GM12878 (cell line): ENCODE measurements around the gene ELAC1. TPM values are rescaled to one million over a fixed set of nuclear protein-coding genes. Genes with fewer than 3 reads are reported as not detected.

Experiments used
- ATAC-seq: fragments of 200-7000 bp; cut with Tn5 transposase; 3 replicates; pipeline ENCODE4 v1.9.1; 2020; ENCODE audit warnings: mild to moderate bottlenecking, moderate library complexity
- BruUV-seq: library from RNA; stranded (reverse); fragments of 400-500 nt; replicated peaks from 2 replicates; lab custom pipeline; 2021; lab: Mats Ljungman, UMichigan
- CTCF ChIA-PET: fragments of 300-600 bp; sonication (Branson Sonifier 250); formaldehyde crosslinking; extraction: SDS; loops from one replicate; lab custom pipeline; 2021; ENCODE audit warnings: inconsistent platforms; lab: Yijun Ruan, JAX
- POLR2A ChIA-PET: fragments of 350-600 bp; formaldehyde crosslinking; extraction: SDS; loops from one replicate; lab custom pipeline; 2021; ENCODE audit warnings: inconsistent platforms; lab: Charles Lee
- RAD21 ChIA-PET: fragments of 300-600 bp; sonication (Branson Sonifier 250); formaldehyde crosslinking; loops from one replicate; lab custom pipeline; 2023; ENCODE audit warnings: antibody characterized with exemption; ENCODE audit not compliant: unreplicated experiment; lab: Charles Lee
- SMC1A ChIA-PET: fragments of 300-600 bp; sonication (Branson Sonifier 250); formaldehyde crosslinking; loops from one replicate; lab custom pipeline; 2023; ENCODE audit not compliant: unreplicated experiment, uncharacterized antibody; lab: Charles Lee
- DNase-seq: peaks from one replicate; pipeline ENCODE4 v3.0.0-alpha.2; 2011; ENCODE audit warnings: low read depth, low spot score
- FAIRE-seq: peaks from 3 replicates; lab custom pipeline; 2011; peaks lifted over from hg19 to GRCh38; lab: Jason Lieb, UNC
- H2AFZ ChIP-seq: 2 replicates; pipeline ENCODE4 v1.6.0; 2011; ENCODE audit warnings: low read depth, low read length, control low read depth; ENCODE audit not compliant: control insufficient read depth
- H3K27ac ChIP-seq: 2 replicates; pipeline ENCODE4 v1.5.1; 2011; ENCODE audit warnings: control low read depth; ENCODE audit not compliant: control insufficient read depth, insufficient read depth
- H3K27me3 ChIP-seq, 2 experiments: replicated peaks in 1 of 2; 2 replicates each; pipeline versions ENCODE4 v1.6.0 to v1.6.1; 2011; ENCODE audit warnings: low read length in 1 of 2; ENCODE audit not compliant: control insufficient read depth in 2 of 2, insufficient read depth in 2 of 2
- H3K36me3 ChIP-seq, 2 experiments: 2 replicates each; pipeline ENCODE4 v1.5.1; 2011; ENCODE audit warnings: low read length in 1 of 2; ENCODE audit not compliant: control insufficient read depth in 2 of 2, insufficient read depth in 2 of 2
- H3K4me1 ChIP-seq: 2 replicates; pipeline ENCODE4 v1.6.1; 2011; ENCODE audit warnings: mild to moderate bottlenecking, low read length, moderate library complexity, mixed read lengths; ENCODE audit not compliant: control insufficient read depth, insufficient read depth
- H3K4me2 ChIP-seq: 2 replicates; pipeline ENCODE4 v1.6.0; 2011; ENCODE audit warnings: control low read depth; ENCODE audit not compliant: control insufficient read depth, insufficient read depth
- H3K4me3 ChIP-seq: fragments of 200-600 bp; sonication (generic); 2 replicates; pipeline ENCODE4 v1.5.1; 2016
- H3K79me2 ChIP-seq: 2 replicates; pipeline ENCODE4 v1.6.0; 2011; ENCODE audit warnings: low read length; ENCODE audit not compliant: control insufficient read depth, insufficient read depth
- H3K9ac ChIP-seq: 2 replicates; pipeline ENCODE4 v1.8.0; 2011; ENCODE audit warnings: low read length, control low read depth, mixed read lengths; ENCODE audit not compliant: control insufficient read depth, insufficient read depth
- H3K9me3 ChIP-seq: replicated peaks from 3 replicates; pipeline ENCODE4 v1.5.1; 2011; ENCODE audit warnings: mild to moderate bottlenecking, low read length; ENCODE audit not compliant: control insufficient read depth, insufficient read depth
- H4K20me1 ChIP-seq: 2 replicates; pipeline ENCODE4 v1.6.0; 2011; ENCODE audit not compliant: control insufficient read depth, insufficient read depth
- BACH1 ChIP-seq: fragments of 450-650 bp; IDR thresholded peaks from 2 replicates; pipeline ENCODE4 v1.6.1; 2017; ENCODE audit warnings: mild to moderate bottlenecking, borderline replicate concordance
- CBFB ChIP-seq: IDR thresholded peaks from 2 replicates; pipeline ENCODE4 v1.6.1; 2016; ENCODE audit warnings: antibody characterized with exemption, low read depth
- CHD4 ChIP-seq: fragments of 200-600 bp; sonication (generic); IDR thresholded peaks from 2 replicates; pipeline ENCODE4 v1.6.1; 2016; ENCODE audit warnings: mild to moderate bottlenecking
- EP300 ChIP-seq, 2 experiments: fragments of 150-350 bp in 1 of 2; IDR thresholded peaks; 2 replicates each; pipeline ENCODE4 v1.6.1; 2011 to 2012; ENCODE audit warnings: low read depth in 2 of 2, low read length in 2 of 2, borderline replicate concordance in 1 of 2, improper control_type of control experiment in 1 of 2, inconsistent platforms in 1 of 2; ENCODE audit not compliant: control insufficient read depth in 1 of 2
- HDGF ChIP-seq: fragments of 450-650 bp; IDR thresholded peaks from 2 replicates; pipeline ENCODE4 v1.6.1; 2016; ENCODE audit warnings: antibody characterized with exemption
- MEF2B ChIP-seq: fragments of 450-650 bp; IDR thresholded peaks from 2 replicates; pipeline ENCODE4 v1.6.1; 2018; ENCODE audit warnings: mild to moderate bottlenecking, moderate library complexity; ENCODE audit not compliant: partially characterized antibody, poor library complexity, severe bottlenecking
- NR2C1 ChIP-seq: fragments of 450-650 bp; IDR thresholded peaks from 2 replicates; pipeline ENCODE4 v1.6.1; 2017; ENCODE audit warnings: antibody characterized with exemption, mild to moderate bottlenecking, moderate library complexity
- SIN3A ChIP-seq: IDR thresholded peaks from 2 replicates; pipeline ENCODE4 v1.6.1; 2012; ENCODE audit warnings: low read depth, low read length, improper control_type of control experiment
- SMAD5 ChIP-seq: IDR thresholded peaks from 2 replicates; pipeline ENCODE4 v1.6.1; 2016; ENCODE audit warnings: antibody characterized with exemption, low read depth
- SPI1 ChIP-seq: IDR thresholded peaks from 2 replicates; pipeline ENCODE4 v1.6.1; 2011; ENCODE audit warnings: low read depth, mild to moderate bottlenecking, low read length, moderate library complexity, borderline replicate concordance; ENCODE audit not compliant: insufficient read depth
- SREBF1 ChIP-seq: IDR thresholded peaks from 2 replicates; pipeline ENCODE4 v1.6.1; 2012; ENCODE audit warnings: mild to moderate bottlenecking, low read length
- WRNIP1 ChIP-seq: IDR thresholded peaks from 2 replicates; pipeline ENCODE4 v1.6.1; 2011; ENCODE audit warnings: low read depth, low read length, improper control_type of control experiment, borderline replicate concordance
- WGBS: methylation state at CpG from one replicate; pipeline ENCODE4 v1.1.6; 2016; ENCODE audit warnings: low lambda C conversion rate; ENCODE audit not compliant: insufficient replicate concordance, insufficient coverage; ENCODE audit errors: missing lambda C conversion rate; 5-methylcytosine and 5-hydroxymethylcytosine counted together
- in situ Hi-C: fragments of 300-500 bp; cut with MboI; formaldehyde crosslinking; loops from 9 replicates; pipeline ENCODE4 v1.14.3; 2018; ENCODE audit warnings: mixed read lengths
- intact Hi-C: fragments of 100-400 bp; cut with micrococcal nuclease; formaldehyde crosslinking; loops from one replicate; pipeline ENCODE4 v1.14.2; 2022; ENCODE audit not compliant: unreplicated experiment
- polyA plus RNA-seq, 11 experiments: library from polyadenylated mRNA; depleted of rRNA in 4 of 11; unstranded in 6 of 11; stranded (reverse) in 5 of 11; fragments of >200 nt; fragmentation: Nextera tagmentation in 4 of 11; fragmentation: Illumina TruSeq in 1 of 11; extraction: Ambion mirVana in 4 of 11; extraction: Trizol in 1 of 11; gene quantifications; 1 replicate in 1 of 11; 2 replicates in 10 of 11; pipeline versions ENCODE4 v1.2.1 to v1.2.3, GENCODE V29; 2011 to 2016; ENCODE audit warnings: inconsistent platforms in 2 of 11, missing spikeins in 2 of 11, low read depth in 1 of 11
- total RNA-seq, 4 experiments: library from RNA; depleted of rRNA in 3 of 4; stranded (reverse); fragments of >200 nt in 3 of 4; fragmentation: Illumina TruSeq in 1 of 4; extraction: Trizol in 1 of 4; gene quantifications; 2 replicates each; pipeline versions ENCODE4 v1.2.1 to v1.2.3, GENCODE V29; 2013 to 2021
- TF ChIP-seq, protein P1 (sequence below): IDR thresholded peaks from 2 replicates; pipeline ENCODE4 v1.6.1; 2012; ENCODE audit warnings: mild to moderate bottlenecking, low read depth, low read length
- TF ChIP-seq, protein P2 (sequence below): IDR thresholded peaks from 2 replicates; pipeline ENCODE4 v1.6.1; 2012; ENCODE audit warnings: low read length, inconsistent platforms
- TF ChIP-seq, protein P3 (sequence below): fragments of 450-650 bp; IDR thresholded peaks from 2 replicates; pipeline ENCODE4 v1.6.1; 2017; ENCODE audit warnings: antibody characterized with exemption, mild to moderate bottlenecking, moderate library complexity
- TF ChIP-seq, protein P4 (sequence below): IDR thresholded peaks from 2 replicates; pipeline ENCODE4 v1.6.1; 2011; ENCODE audit warnings: low read depth, mild to moderate bottlenecking, low read length, moderate library complexity, borderline replicate concordance; ENCODE audit errors: extremely low read depth

ELAC1 gene
- total and polyA plus RNA-seq, 10 of the 15 experiments (the other 5 are each of a cell fraction or from before 2014, with no cell fraction given): 4.9 to 23.0 (median 9.8) TPM

DNA sequence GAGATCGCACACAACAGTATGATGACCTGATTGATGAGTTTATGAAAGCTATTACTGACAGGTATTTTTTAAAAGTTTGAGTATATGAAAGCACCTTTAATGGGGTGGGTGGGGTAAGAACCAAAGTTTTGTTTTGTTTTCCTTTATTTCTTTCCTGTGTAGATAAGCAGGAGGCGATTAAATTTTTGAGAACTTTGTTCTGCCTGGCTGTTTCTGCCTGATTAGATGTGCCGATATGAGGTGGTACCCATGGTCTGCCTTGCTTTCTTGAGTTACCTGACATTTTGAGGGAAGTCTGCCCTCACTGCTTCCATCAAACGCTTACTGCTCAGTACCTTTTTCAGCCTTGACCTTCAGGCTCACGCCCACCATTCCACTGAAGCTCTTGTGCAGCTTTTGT lies 49.7 kb upstream of the ELAC1 start:
- Histone ChIP-seq H3K36me3 (peaks cover 0 to 24% of the 10 kb centered on the region in 2 experiments; a peak in 2 of 4 replicates), H2AFZ (no peak overlapping the region), H3K9me3 (no peaks in the 10 kb centered on the region), H4K20me1 (no peaks in the 10 kb centered on the region), H3K4me1 (no peaks in the 10 kb centered on the region), H3K4me3 (no peak overlapping the region), H3K79me2 (no peaks in the 10 kb centered on the region), H3K4me2 (no peak overlapping the region), H3K27ac (no peak overlapping the region), H3K27me3 (no peaks in the 10 kb centered on the region), H3K9ac (no peak overlapping the region)
- BruUV-seq: no TSS peak
- SMC1A ChIA-PET: no interaction called here
- POLR2A ChIA-PET: no interaction called here
- RAD21 ChIA-PET: no interaction called here
- intact Hi-C loops: no loop called here
- CTCF ChIA-PET: no interaction called here
- DNase-seq (no peak), FAIRE-seq (no peak), ATAC-seq (no peak)
- over 99% methylated on average over 5 of the region's 5 CpGs for WGBS
- in situ Hi-C loops: no loop called here
- TF ChIP-seq MEF2B (no peak), BACH1 (no peak), NR2C1 (no peak), WRNIP1 (no peak), SPI1 (no peak), SREBF1 (no peak), CHD4 (no peak), CBFB (no peak), SIN3A (no peak), SMAD5 (no peak), HDGF (no peak), EP300 (IDR thresholded peaks at IDR 0.05; ENCODE audit: borderline replicate concordance in 1 of 2, control insufficient read depth in 1 of 2, low read depth in 2 of 2, low read length in 2 of 2) (no peak)
- TF ChIP-seq, protein P1, sequence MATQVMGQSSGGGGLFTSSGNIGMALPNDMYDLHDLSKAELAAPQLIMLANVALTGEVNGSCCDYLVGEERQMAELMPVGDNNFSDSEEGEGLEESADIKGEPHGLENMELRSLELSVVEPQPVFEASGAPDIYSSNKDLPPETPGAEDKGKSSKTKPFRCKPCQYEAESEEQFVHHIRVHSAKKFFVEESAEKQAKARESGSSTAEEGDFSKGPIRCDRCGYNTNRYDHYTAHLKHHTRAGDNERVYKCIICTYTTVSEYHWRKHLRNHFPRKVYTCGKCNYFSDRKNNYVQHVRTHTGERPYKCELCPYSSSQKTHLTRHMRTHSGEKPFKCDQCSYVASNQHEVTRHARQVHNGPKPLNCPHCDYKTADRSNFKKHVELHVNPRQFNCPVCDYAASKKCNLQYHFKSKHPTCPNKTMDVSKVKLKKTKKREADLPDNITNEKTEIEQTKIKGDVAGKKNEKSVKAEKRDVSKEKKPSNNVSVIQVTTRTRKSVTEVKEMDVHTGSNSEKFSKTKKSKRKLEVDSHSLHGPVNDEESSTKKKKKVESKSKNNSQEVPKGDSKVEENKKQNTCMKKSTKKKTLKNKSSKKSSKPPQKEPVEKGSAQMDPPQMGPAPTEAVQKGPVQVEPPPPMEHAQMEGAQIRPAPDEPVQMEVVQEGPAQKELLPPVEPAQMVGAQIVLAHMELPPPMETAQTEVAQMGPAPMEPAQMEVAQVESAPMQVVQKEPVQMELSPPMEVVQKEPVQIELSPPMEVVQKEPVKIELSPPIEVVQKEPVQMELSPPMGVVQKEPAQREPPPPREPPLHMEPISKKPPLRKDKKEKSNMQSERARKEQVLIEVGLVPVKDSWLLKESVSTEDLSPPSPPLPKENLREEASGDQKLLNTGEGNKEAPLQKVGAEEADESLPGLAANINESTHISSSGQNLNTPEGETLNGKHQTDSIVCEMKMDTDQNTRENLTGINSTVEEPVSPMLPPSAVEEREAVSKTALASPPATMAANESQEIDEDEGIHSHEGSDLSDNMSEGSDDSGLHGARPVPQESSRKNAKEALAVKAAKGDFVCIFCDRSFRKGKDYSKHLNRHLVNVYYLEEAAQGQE: no peak
- TF ChIP-seq, protein P2, sequence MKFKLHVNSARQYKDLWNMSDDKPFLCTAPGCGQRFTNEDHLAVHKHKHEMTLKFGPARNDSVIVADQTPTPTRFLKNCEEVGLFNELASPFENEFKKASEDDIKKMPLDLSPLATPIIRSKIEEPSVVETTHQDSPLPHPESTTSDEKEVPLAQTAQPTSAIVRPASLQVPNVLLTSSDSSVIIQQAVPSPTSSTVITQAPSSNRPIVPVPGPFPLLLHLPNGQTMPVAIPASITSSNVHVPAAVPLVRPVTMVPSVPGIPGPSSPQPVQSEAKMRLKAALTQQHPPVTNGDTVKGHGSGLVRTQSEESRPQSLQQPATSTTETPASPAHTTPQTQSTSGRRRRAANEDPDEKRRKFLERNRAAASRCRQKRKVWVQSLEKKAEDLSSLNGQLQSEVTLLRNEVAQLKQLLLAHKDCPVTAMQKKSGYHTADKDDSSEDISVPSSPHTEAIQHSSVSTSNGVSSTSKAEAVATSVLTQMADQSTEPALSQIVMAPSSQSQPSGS: no peak
- TF ChIP-seq, protein P3, sequence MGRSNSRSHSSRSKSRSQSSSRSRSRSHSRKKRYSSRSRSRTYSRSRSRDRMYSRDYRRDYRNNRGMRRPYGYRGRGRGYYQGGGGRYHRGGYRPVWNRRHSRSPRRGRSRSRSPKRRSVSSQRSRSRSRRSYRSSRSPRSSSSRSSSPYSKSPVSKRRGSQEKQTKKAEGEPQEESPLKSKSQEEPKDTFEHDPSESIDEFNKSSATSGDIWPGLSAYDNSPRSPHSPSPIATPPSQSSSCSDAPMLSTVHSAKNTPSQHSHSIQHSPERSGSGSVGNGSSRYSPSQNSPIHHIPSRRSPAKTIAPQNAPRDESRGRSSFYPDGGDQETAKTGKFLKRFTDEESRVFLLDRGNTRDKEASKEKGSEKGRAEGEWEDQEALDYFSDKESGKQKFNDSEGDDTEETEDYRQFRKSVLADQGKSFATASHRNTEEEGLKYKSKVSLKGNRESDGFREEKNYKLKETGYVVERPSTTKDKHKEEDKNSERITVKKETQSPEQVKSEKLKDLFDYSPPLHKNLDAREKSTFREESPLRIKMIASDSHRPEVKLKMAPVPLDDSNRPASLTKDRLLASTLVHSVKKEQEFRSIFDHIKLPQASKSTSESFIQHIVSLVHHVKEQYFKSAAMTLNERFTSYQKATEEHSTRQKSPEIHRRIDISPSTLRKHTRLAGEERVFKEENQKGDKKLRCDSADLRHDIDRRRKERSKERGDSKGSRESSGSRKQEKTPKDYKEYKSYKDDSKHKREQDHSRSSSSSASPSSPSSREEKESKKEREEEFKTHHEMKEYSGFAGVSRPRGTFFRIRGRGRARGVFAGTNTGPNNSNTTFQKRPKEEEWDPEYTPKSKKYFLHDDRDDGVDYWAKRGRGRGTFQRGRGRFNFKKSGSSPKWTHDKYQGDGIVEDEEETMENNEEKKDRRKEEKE: no peak
- TF ChIP-seq, protein P4, sequence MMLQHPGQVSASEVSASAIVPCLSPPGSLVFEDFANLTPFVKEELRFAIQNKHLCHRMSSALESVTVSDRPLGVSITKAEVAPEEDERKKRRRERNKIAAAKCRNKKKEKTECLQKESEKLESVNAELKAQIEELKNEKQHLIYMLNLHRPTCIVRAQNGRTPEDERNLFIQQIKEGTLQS: no peak
